DOHH2 (cell line): ENCODE data around the gene SYNE4.

Experiments used
- H3F3A ChIP-seq: fragments of 200-600 bp; sonication (generic), shearing (Covaris generic); 2 replicates; pipeline ENCODE4 v1.6.0; 2016; ENCODE audit warnings: antibody characterized with exemption, mild to moderate bottlenecking; ENCODE audit not compliant: control insufficient read depth, insufficient read depth
- H3K27ac ChIP-seq: fragments of 200-600 bp; sonication (generic); 2 replicates; pipeline ENCODE4 v1.5.1; 2014; ENCODE audit warnings: low read depth, mild to moderate bottlenecking, low read length, moderate library complexity
- H3K27me3 ChIP-seq: fragments of 200-600 bp; sonication (generic); 2 replicates; pipeline ENCODE4 v1.6.1; 2014; ENCODE audit warnings: mild to moderate bottlenecking, low read length, mixed read lengths; ENCODE audit not compliant: control insufficient read depth
- H3K36me3 ChIP-seq: fragments of 200-600 bp; sonication (generic); 2 replicates; pipeline ENCODE4 v1.6.1; 2014; ENCODE audit warnings: mild to moderate bottlenecking, low read length, moderate library complexity, mixed read lengths; ENCODE audit not compliant: control insufficient read depth
- H3K4me1 ChIP-seq: fragments of 200-600 bp; sonication (generic); 2 replicates; pipeline ENCODE4 v1.6.1; 2014; ENCODE audit warnings: mild to moderate bottlenecking, low read length, mixed read lengths; ENCODE audit not compliant: control insufficient read depth
- H3K4me2 ChIP-seq: fragments of 200-600 bp; sonication (generic); 2 replicates; pipeline ENCODE4 v1.6.0; 2014; ENCODE audit warnings: mild to moderate bottlenecking, low read length, moderate library complexity
- H3K4me3 ChIP-seq: fragments of 200-600 bp; sonication (generic); 2 replicates; pipeline ENCODE4 v1.5.1; 2014; ENCODE audit warnings: mild to moderate bottlenecking, low read length, mixed read lengths
- H3K79me2 ChIP-seq: fragments of 200-600 bp; sonication (generic); 2 replicates; pipeline ENCODE4 v1.6.1; 2014; ENCODE audit warnings: mild to moderate bottlenecking, low read length, mixed read lengths; ENCODE audit not compliant: control insufficient read depth
- H3K9me2 ChIP-seq: fragments of 200-600 bp; sonication (generic); replicated peaks from 2 replicates; pipeline ENCODE4 v1.6.1; 2014; ENCODE audit warnings: mild to moderate bottlenecking, low read length, mixed read lengths; ENCODE audit not compliant: control insufficient read depth
- H3K9me3 ChIP-seq: fragments of 200-600 bp; sonication (generic); 2 replicates; pipeline ENCODE4 v1.6.1; 2014; ENCODE audit warnings: antibody characterized with exemption, low read length, mixed read lengths; ENCODE audit not compliant: control insufficient read depth, insufficient read depth
- H4K20me1 ChIP-seq: fragments of 200-600 bp; sonication (generic); 2 replicates; pipeline ENCODE4 v1.6.0; 2014; ENCODE audit warnings: low read depth, mild to moderate bottlenecking, antibody characterized with exemption, low read length, moderate library complexity; ENCODE audit not compliant: control insufficient read depth, insufficient read depth
- EZH2phosphoT487 ChIP-seq: fragments of 200-600 bp; sonication (generic); IDR thresholded peaks from 2 replicates; pipeline ENCODE4 v1.6.1; 2017; ENCODE audit warnings: borderline replicate concordance, mild to moderate bottlenecking, antibody characterized with exemption, low read length, moderate library complexity, mixed read lengths
- TF ChIP-seq, protein P1 (sequence below): fragments of 200-600 bp; sonication (generic); IDR thresholded peaks from one replicate; pipeline ENCODE4 v1.5.1; 2014; ENCODE audit warnings: antibody characterized with exemption, mild to moderate bottlenecking, low read depth, low read length; ENCODE audit not compliant: poor library complexity, severe bottlenecking

The SYNE4 gene

DNA sequence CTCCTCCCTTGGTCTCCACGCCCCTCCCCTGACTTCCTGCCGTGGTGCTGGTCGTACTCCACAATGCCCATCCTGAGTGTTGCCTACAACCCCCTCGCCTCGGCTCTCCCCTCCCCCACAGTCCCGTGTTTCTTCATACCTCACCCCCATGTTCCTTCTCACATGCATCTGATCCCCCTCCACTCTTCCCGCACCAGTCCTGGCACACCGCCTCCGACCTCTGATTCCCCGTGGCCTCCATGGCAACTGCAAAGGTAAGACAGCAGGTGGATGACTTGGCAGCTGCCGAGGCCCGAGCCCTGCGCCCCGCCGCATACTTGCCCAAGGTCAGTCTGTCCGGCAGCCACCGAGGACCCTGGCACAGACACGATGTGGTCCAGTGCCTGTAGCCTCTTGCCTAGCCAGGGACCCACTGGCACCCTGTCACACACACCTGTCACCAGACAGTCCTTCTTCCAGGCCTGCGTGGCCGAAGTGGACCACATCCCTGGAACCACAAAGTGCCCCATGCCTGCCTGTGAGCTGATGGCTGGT is 29.7 kb downstream of the SYNE4 start:
- no peaks in the 10 kb centered on the region for H3K79me2 ChIP-seq
- H3K27ac ChIP-seq = no peak overlapping the region
- no peaks in the 10 kb centered on the region for H3K9me2 ChIP-seq
- H4K20me1 ChIP-seq = no peaks in the 10 kb centered on the region
- H3K27me3 ChIP-seq = peaks cover 8% of the 10 kb centered on the region; the same call in 1 of the 2 replicates
- H3F3A ChIP-seq = no peaks in the 10 kb centered on the region
- TF ChIP-seq, protein P1, sequence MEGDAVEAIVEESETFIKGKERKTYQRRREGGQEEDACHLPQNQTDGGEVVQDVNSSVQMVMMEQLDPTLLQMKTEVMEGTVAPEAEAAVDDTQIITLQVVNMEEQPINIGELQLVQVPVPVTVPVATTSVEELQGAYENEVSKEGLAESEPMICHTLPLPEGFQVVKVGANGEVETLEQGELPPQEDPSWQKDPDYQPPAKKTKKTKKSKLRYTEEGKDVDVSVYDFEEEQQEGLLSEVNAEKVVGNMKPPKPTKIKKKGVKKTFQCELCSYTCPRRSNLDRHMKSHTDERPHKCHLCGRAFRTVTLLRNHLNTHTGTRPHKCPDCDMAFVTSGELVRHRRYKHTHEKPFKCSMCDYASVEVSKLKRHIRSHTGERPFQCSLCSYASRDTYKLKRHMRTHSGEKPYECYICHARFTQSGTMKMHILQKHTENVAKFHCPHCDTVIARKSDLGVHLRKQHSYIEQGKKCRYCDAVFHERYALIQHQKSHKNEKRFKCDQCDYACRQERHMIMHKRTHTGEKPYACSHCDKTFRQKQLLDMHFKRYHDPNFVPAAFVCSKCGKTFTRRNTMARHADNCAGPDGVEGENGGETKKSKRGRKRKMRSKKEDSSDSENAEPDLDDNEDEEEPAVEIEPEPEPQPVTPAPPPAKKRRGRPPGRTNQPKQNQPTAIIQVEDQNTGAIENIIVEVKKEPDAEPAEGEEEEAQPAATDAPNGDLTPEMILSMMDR = no peak
- TF ChIP-seq EZH2phosphoT487 = no peak
- H3K4me2 ChIP-seq = no peak overlapping the region
- H3K4me1 ChIP-seq = no peaks in the 10 kb centered on the region
- H3K36me3 ChIP-seq = no peaks in the 10 kb centered on the region
- H3K4me3 ChIP-seq = no peak overlapping the region
- H3K9me3 ChIP-seq = no peaks in the 10 kb centered on the region

DNA sequence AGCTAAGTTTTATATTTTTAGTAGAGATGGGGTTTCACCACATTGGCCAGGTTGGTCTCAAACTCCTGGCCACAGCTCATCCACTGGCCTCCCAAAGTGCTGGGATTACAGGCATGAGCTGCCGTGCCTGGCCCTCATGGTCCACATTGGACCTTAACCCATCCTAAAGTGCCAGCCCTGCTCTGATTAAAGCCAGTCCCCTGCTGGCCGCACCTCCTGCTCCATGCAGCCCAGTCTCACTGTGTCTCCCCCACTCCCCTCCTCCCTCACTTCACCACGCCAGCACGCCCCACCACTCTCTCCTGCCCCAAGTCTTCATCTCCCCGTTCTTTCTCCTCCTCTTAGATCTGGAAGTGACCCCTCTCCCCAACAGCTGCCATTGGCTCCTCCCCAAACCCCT is 30.3 kb downstream of the SYNE4 start:
- H3K4me2 ChIP-seq = no peak overlapping the region
- no peaks in the 10 kb centered on the region for H3K9me2 ChIP-seq
- H3K27ac ChIP-seq = no peak overlapping the region
- no peaks in the 10 kb centered on the region for H3K36me3 ChIP-seq
- H3K27me3 ChIP-seq = peaks cover 8% of the 10 kb centered on the region; the same call in 1 of the 2 replicates
- no peaks in the 10 kb centered on the region for H3K9me3 ChIP-seq
- no peaks in the 10 kb centered on the region for H3F3A ChIP-seq
- H3K4me3 ChIP-seq = no peak overlapping the region
- no peaks in the 10 kb centered on the region for H4K20me1 ChIP-seq
- H3K4me1 ChIP-seq = no peaks in the 10 kb centered on the region
- no peak for TF ChIP-seq EZH2phosphoT487
- TF ChIP-seq, protein P1 = no peak
- H3K79me2 ChIP-seq = no peaks in the 10 kb centered on the region

- Histone ChIP-seq H3K4me1 (no peaks in the 10 kb centered on the region), H3K4me2 (no peak overlapping the region), H4K20me1 (no peaks in the 10 kb centered on the region), H3K9me2 (no peaks in the 10 kb centered on the region), H3F3A (no peaks in the 10 kb centered on the region), H3K27ac (no peak overlapping the region), H3K36me3 (no peaks in the 10 kb centered on the region), H3K4me3 (no peak overlapping the region), H3K9me3 (no peaks in the 10 kb centered on the region), H3K27me3 (peaks cover 5% of the 10 kb centered on the region; the same call in 1 of the 2 replicates), H3K79me2 (no peaks in the 10 kb centered on the region)
- TF ChIP-seq, protein P1 = peak; percentile 90
- TF ChIP-seq EZH2phosphoT487 = no peak
Measured at GRCh38 chr19:35977446-35978222, 31.0 kb downstream of the SYNE4 start.
